Breast epithelium (tissue), 3 donors: ENCODE results near the gene ACP3.
"Not testable (repeated sequence)": the region's sequence is repeated elsewhere in the genome, so short reads cannot be mapped to it uniquely, and the experiment has no call there.

Experiments used
- CTCF ChIP-seq, 3 donors: fragments of 450-650 bp; IDR thresholded peaks; one replicate each; pipeline ENCODE4 v1.5.1; 2016 to 2017; ENCODE audit warnings: antibody characterized with exemption in 3 of 3, mild to moderate bottlenecking in 3 of 3, moderate library complexity in 3 of 3
- POLR2A ChIP-seq: fragments of 450-650 bp; IDR thresholded peaks from one replicate; pipeline ENCODE4 v1.6.1; 2016; ENCODE audit warnings: antibody characterized with exemption, mild to moderate bottlenecking, moderate library complexity
- POLR2AphosphoS5 ChIP-seq, 3 donors: sonication (generic); formaldehyde crosslinking; IDR thresholded peaks; one replicate each; pipeline ENCODE4 v1.6.1; 2017; ENCODE audit warnings: antibody characterized with exemption in 3 of 3

GRCh38 chr3:132392675-132393074, 75.5 kb downstream of the ACP3 start:
- not testable (repeated sequence) for TF ChIP-seq CTCF (IDR thresholded peaks at IDR 0.05); POLR2A; POLR2AphosphoS5 (IDR thresholded peaks at IDR 0.05)
